ENCODE measurements around the gene SPATA6L.

DNA sequence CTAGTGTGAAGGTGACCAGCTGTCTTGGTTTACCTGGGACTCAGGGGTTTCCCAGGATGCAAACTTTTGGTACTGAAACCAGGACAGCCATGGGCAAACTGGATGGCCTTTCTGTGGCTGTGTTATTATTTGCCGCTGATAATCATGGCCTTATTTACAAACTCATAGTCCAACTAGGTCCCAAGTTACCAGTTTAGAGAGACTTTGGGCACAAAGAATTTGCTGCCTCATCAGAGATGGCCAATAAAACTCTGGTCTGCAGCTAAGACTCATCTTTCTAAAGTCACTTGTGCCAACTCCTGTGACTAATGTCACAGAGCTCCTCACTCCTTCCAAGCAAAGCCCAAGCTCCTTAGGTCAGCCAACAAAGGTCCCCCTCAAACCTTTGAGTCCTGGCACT is 51.7 kb downstream of the SPATA6L start:
- TF ChIP-seq RXRA (IDR thresholded peaks at IDR 0.05; ENCODE audit: borderline replicate concordance, low read depth) (no peak), NRF1 (IDR thresholded peaks at IDR 0.05; ENCODE audit: low read depth, low read length) (no peak), POLR2AphosphoS5 (IDR thresholded peaks at IDR 0.05; ENCODE audit: low read depth, low read length) (no peak), EZH2phosphoT487 (IDR thresholded peaks at IDR 0.05; ENCODE audit: borderline replicate concordance, low read depth) (no peak), SMC3 (IDR thresholded peaks at IDR 0.05; ENCODE audit: low read depth, low read length) (no peak), EP300 (IDR thresholded peaks at IDR 0.05; ENCODE audit: borderline replicate concordance in 1 of 2, low read depth in 1 of 2, low read length in 1 of 2) (no peak), TAF1 (IDR thresholded peaks at IDR 0.05; ENCODE audit: borderline replicate concordance, low read depth, low read length) (no peak), JUND (IDR thresholded peaks at IDR 0.05) (no peak)
- TF ChIP-seq, protein P1, sequence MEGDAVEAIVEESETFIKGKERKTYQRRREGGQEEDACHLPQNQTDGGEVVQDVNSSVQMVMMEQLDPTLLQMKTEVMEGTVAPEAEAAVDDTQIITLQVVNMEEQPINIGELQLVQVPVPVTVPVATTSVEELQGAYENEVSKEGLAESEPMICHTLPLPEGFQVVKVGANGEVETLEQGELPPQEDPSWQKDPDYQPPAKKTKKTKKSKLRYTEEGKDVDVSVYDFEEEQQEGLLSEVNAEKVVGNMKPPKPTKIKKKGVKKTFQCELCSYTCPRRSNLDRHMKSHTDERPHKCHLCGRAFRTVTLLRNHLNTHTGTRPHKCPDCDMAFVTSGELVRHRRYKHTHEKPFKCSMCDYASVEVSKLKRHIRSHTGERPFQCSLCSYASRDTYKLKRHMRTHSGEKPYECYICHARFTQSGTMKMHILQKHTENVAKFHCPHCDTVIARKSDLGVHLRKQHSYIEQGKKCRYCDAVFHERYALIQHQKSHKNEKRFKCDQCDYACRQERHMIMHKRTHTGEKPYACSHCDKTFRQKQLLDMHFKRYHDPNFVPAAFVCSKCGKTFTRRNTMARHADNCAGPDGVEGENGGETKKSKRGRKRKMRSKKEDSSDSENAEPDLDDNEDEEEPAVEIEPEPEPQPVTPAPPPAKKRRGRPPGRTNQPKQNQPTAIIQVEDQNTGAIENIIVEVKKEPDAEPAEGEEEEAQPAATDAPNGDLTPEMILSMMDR (IDR thresholded peaks at IDR 0.05): no peak
- TF ChIP-seq, protein P2, sequence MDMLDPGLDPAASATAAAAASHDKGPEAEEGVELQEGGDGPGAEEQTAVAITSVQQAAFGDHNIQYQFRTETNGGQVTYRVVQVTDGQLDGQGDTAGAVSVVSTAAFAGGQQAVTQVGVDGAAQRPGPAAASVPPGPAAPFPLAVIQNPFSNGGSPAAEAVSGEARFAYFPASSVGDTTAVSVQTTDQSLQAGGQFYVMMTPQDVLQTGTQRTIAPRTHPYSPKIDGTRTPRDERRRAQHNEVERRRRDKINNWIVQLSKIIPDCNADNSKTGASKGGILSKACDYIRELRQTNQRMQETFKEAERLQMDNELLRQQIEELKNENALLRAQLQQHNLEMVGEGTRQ (IDR thresholded peaks at IDR 0.05; ENCODE audit: borderline replicate concordance, low read depth, low read length): no peak

Measured in SK-N-SH (cell line).